ENCODE measurements around the gene EVA1A. TPM values are rescaled to one million over a fixed set of nuclear protein-coding genes. Genes with fewer than 3 reads are reported as not detected.

EVA1A gene
- total RNA-seq, 1 experiment from 2014 or later = 0.68 TPM

DNA sequence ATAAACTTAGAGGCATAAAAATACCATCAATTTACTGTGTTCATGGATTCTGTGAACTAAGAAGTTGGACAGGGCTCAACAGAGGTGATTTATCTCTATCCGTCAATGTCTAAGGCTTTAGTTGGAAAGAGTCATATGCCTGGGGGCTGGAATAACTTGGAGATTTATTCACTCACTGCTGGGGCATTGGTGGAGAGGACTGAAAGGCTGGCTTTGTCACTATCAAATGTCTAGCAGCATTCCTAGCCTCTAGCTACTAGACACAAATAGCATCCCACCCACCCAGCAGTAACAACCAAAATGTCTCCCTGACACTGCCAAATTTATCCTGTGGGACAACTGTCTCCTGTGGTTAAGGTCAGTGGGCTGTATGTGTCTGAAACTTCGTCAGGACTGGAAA, 71.0 kb downstream of the EVA1A start:
- Mint-ChIP-seq H3K27ac (no peak overlapping the region), H3K27me3 (ENCODE audit: low read depth) (peaks cover 2% of the 10 kb centered on the region), H3K36me3 (ENCODE audit: insufficient read depth in 1 of 3, low read depth in 3 of 3) (peaks cover 0 to 5% (median 0%) of the 10 kb centered on the region in 3 experiments; a peak in 3 of 7 replicates), H3K9me3 (peaks cover 5 to 8% of the 10 kb centered on the region in 2 experiments; a peak in 3 of 5 replicates), H3K4me1 (no peaks in the 10 kb centered on the region), H3K4me3 (no peak overlapping the region)
- no peak overlapping the region for H4K5ac ChIP-seq (ENCODE audit: insufficient read length, low read depth, low read length)
- no peak overlapping the region for H2BK15ac ChIP-seq (ENCODE audit: low read depth, low read length)
- H3K4ac ChIP-seq (ENCODE audit: low read depth, low read length) = no peak overlapping the region
- H2BK120ac ChIP-seq (ENCODE audit: low read depth, low read length, poor library complexity, severe bottlenecking) = no peak overlapping the region
- no peak overlapping the region for H3K56ac ChIP-seq (ENCODE audit: insufficient read length, low read depth, low read length)
- no peak overlapping the region for H2AFZ ChIP-seq (ENCODE audit: low read length)
- no CpG with 5 or more reads among the region's 2 CpGs for WGBS (ENCODE audit: extremely low coverage, insufficient read length, low lambda C conversion rate)
- no peak for DNase-seq
- no peak overlapping the region for H4K8ac ChIP-seq (replicated peaks; ENCODE audit: insufficient read length, low read depth, low read length)
- H3K4me2 ChIP-seq (ENCODE audit: insufficient read depth, insufficient read length, low read length) = no peak overlapping the region
- H3K27me3 ChIP-seq (ENCODE audit: insufficient read depth, low read length) = no peaks in the 10 kb centered on the region
- H3K79me2 ChIP-seq (ENCODE audit: insufficient read depth, low read length) = no peaks in the 10 kb centered on the region
- no peak overlapping the region for H3K9ac ChIP-seq (ENCODE audit: extremely low read depth, insufficient read length, low read length)
- H3K27ac ChIP-seq (ENCODE audit: insufficient read length, low read depth, low read length) = no peak overlapping the region
- no peak overlapping the region for H3T11ph ChIP-seq (ENCODE audit: low read length)
- H2BK5ac ChIP-seq (ENCODE audit: insufficient read length, low read length) = no peak overlapping the region
- H2BK12ac ChIP-seq (ENCODE audit: insufficient read length, low read depth, low read length) = no peak overlapping the region
- TF ChIP-seq, protein P1, sequence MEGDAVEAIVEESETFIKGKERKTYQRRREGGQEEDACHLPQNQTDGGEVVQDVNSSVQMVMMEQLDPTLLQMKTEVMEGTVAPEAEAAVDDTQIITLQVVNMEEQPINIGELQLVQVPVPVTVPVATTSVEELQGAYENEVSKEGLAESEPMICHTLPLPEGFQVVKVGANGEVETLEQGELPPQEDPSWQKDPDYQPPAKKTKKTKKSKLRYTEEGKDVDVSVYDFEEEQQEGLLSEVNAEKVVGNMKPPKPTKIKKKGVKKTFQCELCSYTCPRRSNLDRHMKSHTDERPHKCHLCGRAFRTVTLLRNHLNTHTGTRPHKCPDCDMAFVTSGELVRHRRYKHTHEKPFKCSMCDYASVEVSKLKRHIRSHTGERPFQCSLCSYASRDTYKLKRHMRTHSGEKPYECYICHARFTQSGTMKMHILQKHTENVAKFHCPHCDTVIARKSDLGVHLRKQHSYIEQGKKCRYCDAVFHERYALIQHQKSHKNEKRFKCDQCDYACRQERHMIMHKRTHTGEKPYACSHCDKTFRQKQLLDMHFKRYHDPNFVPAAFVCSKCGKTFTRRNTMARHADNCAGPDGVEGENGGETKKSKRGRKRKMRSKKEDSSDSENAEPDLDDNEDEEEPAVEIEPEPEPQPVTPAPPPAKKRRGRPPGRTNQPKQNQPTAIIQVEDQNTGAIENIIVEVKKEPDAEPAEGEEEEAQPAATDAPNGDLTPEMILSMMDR (conservative IDR thresholded peaks at IDR 0.05) = no peak
- no peaks in the 10 kb centered on the region for H3K23me2 ChIP-seq (ENCODE audit: insufficient read length, low read depth, low read length, poor library complexity, severe bottlenecking)
- H3K14ac ChIP-seq (ENCODE audit: insufficient read depth, low read length) = no peak overlapping the region
- no peak overlapping the region for H3K18ac ChIP-seq (ENCODE audit: insufficient read length, low read depth, low read length)
- H2AK5ac ChIP-seq (ENCODE audit: insufficient read length, low read length) = no peak overlapping the region
- no peaks in the 10 kb centered on the region for H4K20me1 ChIP-seq (ENCODE audit: control insufficient read depth, insufficient read depth, insufficient read length)
- H3K4me1 ChIP-seq (ENCODE audit: insufficient read depth, low read length) = no peaks in the 10 kb centered on the region
- no peak overlapping the region for H2BK20ac ChIP-seq (ENCODE audit: low read depth, low read length, poor library complexity, severe bottlenecking)
- H3K9me3 ChIP-seq (ENCODE audit: control insufficient read depth, low read depth, low read length) = no peaks in the 10 kb centered on the region
- no peaks in the 10 kb centered on the region for H3K79me1 ChIP-seq (ENCODE audit: insufficient read depth, low read depth, low read length, poor library complexity, severe bottlenecking)
- H4K91ac ChIP-seq (ENCODE audit: insufficient read length, low read depth, low read length) = no peak overlapping the region
- no peak overlapping the region for H3K23ac ChIP-seq (ENCODE audit: insufficient read length, low read depth, low read length)

Measured in H9 (cell line).